ENCODE data around the gene DEFB132. TPM values are rescaled to one million over a fixed set of nuclear protein-coding genes. Genes with fewer than 3 reads are reported as not detected.

DEFB132 gene
- total RNA-seq, 2 donors from 2014 or later: not detected

GRCh38 chr20:258963-259362 lies 1.4 kb downstream of the DEFB132 start:
- WGBS, 2 experiments (ENCODE audit: insufficient coverage in 1 of 2, insufficient read length in 1 of 2): 60 to 74% methylated on average over 1 to 8 of the region's 8 CpGs
- no peak overlapping the region for H3K4me3 ChIP-seq (ENCODE audit: low read length)
- H3K36me3 ChIP-seq (ENCODE audit: control insufficient read depth, insufficient read depth, low read length): no peaks in the 10 kb centered on the region
- Mint-ChIP-seq H3K27me3 (ENCODE audit: insufficient read depth) (peaks cover 91% of the 10 kb centered on the region), H3K9me3 (no peaks in the 10 kb centered on the region), H3K4me1 (no peaks in the 10 kb centered on the region), H3K36me3 (ENCODE audit: low read depth) (no peaks in the 10 kb centered on the region), H3K4me3 (no peak overlapping the region), H3K27ac (no peak overlapping the region)
- no peak for DNase-seq
- H3K9me3 ChIP-seq (ENCODE audit: control insufficient read depth, low read length): no peaks in the 10 kb centered on the region
- no peaks in the 10 kb centered on the region for H3K4me1 ChIP-seq (ENCODE audit: control insufficient read depth, insufficient read depth, low read length)
- peaks cover 40% of the 10 kb centered on the region for H3K27me3 ChIP-seq (ENCODE audit: control insufficient read depth, insufficient read depth, low read length, poor library complexity, severe bottlenecking)
- no peak overlapping the region for H3K9ac ChIP-seq (ENCODE audit: extremely low read depth, low read length, poor library complexity, severe bottlenecking)
- TF ChIP-seq CTCF (conservative IDR thresholded peaks at IDR 0.05): no peak
- H3K27ac ChIP-seq (ENCODE audit: low read depth, low read length): no peak overlapping the region

- no peaks in the 10 kb centered on the region for H3K36me3 Mint-ChIP-seq (ENCODE audit: low read depth)
- Histone ChIP-seq H3K27ac (ENCODE audit: low read depth, low read length) (no peak overlapping the region), H3K27me3 (ENCODE audit: control insufficient read depth, insufficient read depth, low read length, poor library complexity, severe bottlenecking) (peaks cover 40% of the 10 kb centered on the region), H3K4me3 (ENCODE audit: low read length) (no peak overlapping the region), H3K9ac (ENCODE audit: extremely low read depth, low read length, poor library complexity, severe bottlenecking) (no peak overlapping the region), H3K36me3 (ENCODE audit: control insufficient read depth, insufficient read depth, low read length) (no peaks in the 10 kb centered on the region), H3K4me1 (ENCODE audit: control insufficient read depth, insufficient read depth, low read length) (no peaks in the 10 kb centered on the region), H3K9me3 (ENCODE audit: control insufficient read depth, low read length) (no peaks in the 10 kb centered on the region)
- TF ChIP-seq CTCF (conservative IDR thresholded peaks at IDR 0.05): no peak
- no peak overlapping the region for H3K27ac Mint-ChIP-seq
- DNase-seq: no peak
- 74 to 83% methylated on average over 1 to 2 of the region's 2 CpGs for WGBS, 2 experiments (ENCODE audit: insufficient coverage in 1 of 2, insufficient read length in 1 of 2)
- H3K4me3 Mint-ChIP-seq: no peak overlapping the region
- no peaks in the 10 kb centered on the region for H3K4me1 Mint-ChIP-seq
- peaks cover 88% of the 10 kb centered on the region for H3K27me3 Mint-ChIP-seq (ENCODE audit: insufficient read depth)
- H3K9me3 Mint-ChIP-seq: no peaks in the 10 kb centered on the region
These were observed 2.5 kb downstream of the DEFB132 start for GRCh38 chr20:259981-260380.

- no peak overlapping the region for H3K9ac ChIP-seq (ENCODE audit: extremely low read depth, low read length, poor library complexity, severe bottlenecking)
- H3K9me3 ChIP-seq (ENCODE audit: control insufficient read depth, low read length): no peaks in the 10 kb centered on the region
- no peak overlapping the region for H3K4me3 ChIP-seq (ENCODE audit: low read length)
- peaks cover 26% of the 10 kb centered on the region for H3K27me3 ChIP-seq (ENCODE audit: control insufficient read depth, insufficient read depth, low read length, poor library complexity, severe bottlenecking)
- no peak overlapping the region for H3K4me3 Mint-ChIP-seq
- no peak for DNase-seq
- H3K27ac ChIP-seq (ENCODE audit: low read depth, low read length): no peak overlapping the region
- no peaks in the 10 kb centered on the region for H3K36me3 Mint-ChIP-seq (ENCODE audit: low read depth)
- H3K27ac Mint-ChIP-seq: no peak overlapping the region
- H3K9me3 Mint-ChIP-seq: peaks cover 6% of the 10 kb centered on the region
- 85 to 99% methylated on average over 10 to 13 of the region's 13 CpGs for WGBS, 2 experiments (ENCODE audit: insufficient coverage in 1 of 2, insufficient read length in 1 of 2)
- no peaks in the 10 kb centered on the region for H3K36me3 ChIP-seq (ENCODE audit: control insufficient read depth, insufficient read depth, low read length)
- peaks cover 84% of the 10 kb centered on the region for H3K27me3 Mint-ChIP-seq (ENCODE audit: insufficient read depth)
- no peak for TF ChIP-seq CTCF (conservative IDR thresholded peaks at IDR 0.05)
- no peaks in the 10 kb centered on the region for H3K4me1 Mint-ChIP-seq
- no peaks in the 10 kb centered on the region for H3K4me1 ChIP-seq (ENCODE audit: control insufficient read depth, insufficient read depth, low read length)
These were observed 6.2 kb downstream of the DEFB132 start for GRCh38 chr20:263701-264100.
